ENCODE results near the gene SGTA.
"Not testable (repeated sequence)": the region's sequence is repeated elsewhere in the genome, so short reads cannot be mapped to it uniquely, and the experiment has no call there.

Gene SGTA

GRCh38 chr19:2782936-2783780 lies at the start of gene SGTA:
Gene SGTA, minus strand, starts transcription at chr19:2783273. Its CDS starts 14,205 bp downstream, at chr19:2769068.
- DNase-seq, result peak; percentile 95

- DNase-seq, result no peak
Measured at GRCh38 chr19:2827840-2828489, 44.9 kb upstream of the SGTA start.

GRCh38 chr19:2827022-2827421 lies 43.9 kb upstream of the SGTA start:
- DNase-seq, result no peak

- DNase-seq, result no peak
Measured at GRCh38 chr19:2824129-2824528, 41.1 kb upstream of the SGTA start.

- no peak for DNase-seq
Measured at GRCh38 chr19:2823646-2824045, 40.6 kb upstream of the SGTA start.

- no peak for DNase-seq
Measured at GRCh38 chr19:2822846-2823245, 39.8 kb upstream of the SGTA start.

- peak; percentile 37 for DNase-seq
Measured at GRCh38 chr19:2820112-2820702, 37.1 kb upstream of the SGTA start.

- DNase-seq, result peak; percentile 87
Measured at GRCh38 chr19:2819540-2820111, 36.6 kb upstream of the SGTA start, which contains the start of gene ZNF554. Gene ZNF554, plus strand, starts transcription at chr19:2819868. Its CDS starts 204 bp downstream, at chr19:2820072.

GRCh38 chr19:2817237-2817829 lies 34.3 kb upstream of the SGTA start:
- DNase-seq, result not testable (repeated sequence)

- DNase-seq, result no peak
Measured at GRCh38 chr19:2816641-2817040, 33.6 kb upstream of the SGTA start.

- peak; percentile 13 for DNase-seq
Measured at GRCh38 chr19:2815923-2816322, 32.9 kb upstream of the SGTA start.

- DNase-seq, result peak; percentile 8
Measured at GRCh38 chr19:2815191-2815614, 32.1 kb upstream of the SGTA start.

- DNase-seq, result no peak
Measured at GRCh38 chr19:2814426-2814825, 31.4 kb upstream of the SGTA start.

GRCh38 chr19:2813235-2814160 lies 30.4 kb upstream of the SGTA start:
- DNase-seq, result no peak

- no peak for DNase-seq
Measured at GRCh38 chr19:2812414-2813234, 29.6 kb upstream of the SGTA start.

GRCh38 chr19:2811735-2812413 lies 28.8 kb upstream of the SGTA start:
- DNase-seq, result no peak

- DNase-seq, result no peak
Measured at GRCh38 chr19:2811221-2811722, 28.2 kb upstream of the SGTA start.

- no peak for DNase-seq
Measured at GRCh38 chr19:2810141-2811091, 27.3 kb upstream of the SGTA start.

All from 8988T (cell line).